NCI-H2171 treated with DMSO at 0.1 percent for 48 hours (cell line): ENCODE results near the gene ZBTB20.
"Not testable (repeated sequence)": the region's sequence is repeated elsewhere in the genome, so short reads cannot be mapped to it uniquely, and the experiment has no call there.

Source experiments
- DNase-seq: peaks from one replicate; lab custom pipeline; 2025; lab: John Stamatoyannopoulos, UW

ZBTB20 gene

DNA sequence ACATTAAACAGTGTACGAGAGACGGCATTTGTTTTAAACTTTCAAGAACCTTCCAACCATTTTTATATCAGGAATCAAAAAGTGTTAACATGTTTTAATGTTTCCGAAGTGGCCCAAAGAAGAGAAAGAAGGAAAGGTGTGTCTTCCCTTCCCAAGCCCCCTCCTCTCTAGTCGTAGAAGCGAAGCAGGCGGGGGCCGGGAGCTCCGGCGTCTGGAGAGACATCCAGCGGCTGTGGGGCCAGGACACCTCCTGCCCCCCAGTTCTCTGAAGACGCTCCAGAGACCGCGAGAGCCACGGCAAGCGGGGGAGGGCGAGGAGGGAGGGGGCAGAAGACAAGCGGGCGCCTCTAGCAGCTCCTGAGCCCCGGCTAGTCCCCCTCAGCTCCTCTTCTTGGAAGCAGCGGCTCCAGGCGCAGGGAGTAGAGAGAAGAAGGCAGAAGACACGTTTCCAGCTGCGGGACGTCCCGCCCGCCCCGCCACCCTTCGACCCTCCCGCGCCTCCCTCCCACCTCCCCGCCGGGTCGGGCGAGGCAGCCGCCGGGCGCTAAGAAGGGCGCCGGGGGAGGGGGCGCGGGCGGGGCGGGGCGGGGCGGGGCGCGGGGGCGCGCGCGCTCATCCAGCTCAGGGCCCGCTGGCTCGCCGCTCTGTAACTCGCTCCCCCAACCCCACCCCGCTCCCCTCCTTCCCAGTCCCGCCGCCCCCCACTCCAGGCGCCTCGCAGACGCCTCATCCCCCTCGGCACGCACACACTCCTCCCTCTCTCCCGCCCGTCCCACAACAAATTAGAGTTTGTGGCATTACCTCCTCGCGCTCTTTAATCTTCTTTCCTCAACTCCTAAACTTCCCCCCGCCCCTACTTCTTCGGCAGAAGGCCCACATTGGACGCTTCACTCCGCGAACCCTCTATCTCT, at the start of gene ZBTB20:
Gene ZBTB20 (minus strand): TSS at position 871 of the 911 bp plus-strand sequence.
- DNase-seq = peak; percentile 84

DNA sequence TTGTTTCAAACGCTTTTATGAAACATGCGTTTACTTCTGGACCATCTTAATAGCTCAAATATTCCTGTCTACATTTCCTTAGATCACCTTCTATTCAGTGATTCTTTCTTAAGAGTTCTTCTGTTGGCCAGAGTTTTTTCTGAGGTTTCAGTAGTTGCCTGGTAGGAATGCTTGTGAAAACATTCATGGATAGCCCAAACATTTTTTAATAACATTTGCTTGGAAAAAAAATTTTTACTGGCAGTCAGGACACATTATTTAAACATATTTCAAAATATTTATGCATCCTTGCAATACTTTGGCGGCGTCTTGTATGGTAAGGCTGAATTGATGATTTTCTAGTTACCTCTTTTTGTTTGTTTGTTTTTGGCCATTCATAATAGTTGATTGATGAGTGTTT, 47.4 kb upstream of the ZBTB20 start:
- no peak for DNase-seq

DNA sequence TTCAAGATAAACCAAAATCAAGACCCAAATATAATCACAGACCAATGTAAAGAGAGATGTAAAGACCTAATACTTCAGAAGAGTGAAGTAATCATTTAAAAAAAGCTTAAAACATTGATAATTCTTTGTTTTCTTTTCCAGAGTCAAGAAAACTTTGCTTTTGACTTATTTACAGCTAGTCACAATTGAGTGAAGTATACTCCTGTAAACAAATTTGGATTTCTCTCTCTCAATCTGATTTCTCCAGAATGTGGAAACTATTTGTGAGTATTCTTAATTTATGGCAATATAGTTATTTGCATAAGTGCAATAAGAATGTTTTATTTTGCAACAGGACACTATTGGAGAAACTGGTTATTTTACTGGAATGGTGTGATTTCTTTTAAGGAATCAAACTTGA, 43.7 kb upstream of the ZBTB20 start:
- DNase-seq = peak; percentile 26

DNA sequence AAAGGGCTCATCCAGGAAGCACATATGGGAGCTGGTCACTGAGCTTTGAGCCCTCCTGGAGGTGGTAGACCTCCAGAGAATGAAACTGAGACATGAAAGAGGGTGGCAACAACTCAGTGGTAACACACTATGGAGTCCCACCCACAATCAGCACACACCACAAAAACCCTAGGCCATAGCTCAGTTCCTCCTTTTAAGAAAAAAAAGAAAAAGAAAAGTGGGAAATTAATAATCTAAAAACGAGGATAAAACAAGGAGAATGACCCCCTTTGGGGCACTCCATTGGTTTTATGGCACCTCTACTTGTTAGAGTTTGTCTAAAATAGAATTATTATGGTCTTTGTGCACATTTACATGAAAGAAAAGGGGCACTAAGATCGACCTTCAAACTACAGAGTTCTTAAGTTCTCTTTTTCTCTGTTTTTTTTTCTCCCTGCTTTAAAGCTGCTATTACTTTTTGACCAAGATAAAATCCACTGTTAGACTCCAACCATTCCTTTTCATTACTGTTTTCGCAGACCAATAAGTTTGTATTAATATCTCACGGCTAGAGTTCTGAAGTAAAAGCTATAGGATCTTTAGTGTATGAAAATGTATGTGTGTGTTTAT, 40.2 kb upstream of the ZBTB20 start:
- no peak for DNase-seq

DNA sequence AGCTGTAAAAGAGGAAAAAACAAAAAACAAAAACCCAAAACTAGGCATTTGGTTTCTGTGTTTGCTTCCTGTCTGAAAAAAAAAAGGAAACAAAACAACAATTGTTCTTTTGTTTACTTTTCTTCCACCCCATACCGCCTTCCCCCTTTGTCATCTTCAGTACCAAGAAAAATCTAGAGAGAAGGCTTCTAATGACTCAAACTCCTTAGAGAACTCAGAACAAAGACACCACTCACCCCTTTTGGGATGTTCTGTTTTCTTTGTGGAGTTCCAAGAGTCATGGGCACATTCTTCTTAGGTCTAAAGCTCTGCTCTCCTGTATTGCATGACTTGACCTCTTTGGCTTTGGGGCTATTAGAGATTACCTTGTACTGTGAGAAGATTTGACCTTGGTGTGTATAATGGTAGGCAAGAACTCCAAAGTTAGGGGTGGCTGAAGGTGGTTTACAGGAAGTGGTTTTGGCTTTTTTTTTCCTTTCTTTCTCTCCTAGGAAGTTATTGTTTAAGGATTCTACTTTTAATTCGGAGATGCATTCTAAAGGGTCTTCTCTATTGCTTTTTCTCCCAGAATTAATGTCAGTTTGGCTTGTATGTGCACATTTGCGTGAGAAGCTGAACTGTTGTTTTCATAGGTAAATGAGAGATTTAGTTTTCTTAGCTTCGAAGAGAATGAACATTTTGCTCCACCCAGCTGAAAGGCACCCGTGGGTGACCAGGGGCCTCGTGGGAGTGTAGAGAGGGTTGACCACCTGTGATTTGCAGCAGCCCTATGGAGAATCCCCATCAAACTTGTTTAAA, 39.5 kb upstream of the ZBTB20 start:
- DNase-seq = no peak

DNA sequence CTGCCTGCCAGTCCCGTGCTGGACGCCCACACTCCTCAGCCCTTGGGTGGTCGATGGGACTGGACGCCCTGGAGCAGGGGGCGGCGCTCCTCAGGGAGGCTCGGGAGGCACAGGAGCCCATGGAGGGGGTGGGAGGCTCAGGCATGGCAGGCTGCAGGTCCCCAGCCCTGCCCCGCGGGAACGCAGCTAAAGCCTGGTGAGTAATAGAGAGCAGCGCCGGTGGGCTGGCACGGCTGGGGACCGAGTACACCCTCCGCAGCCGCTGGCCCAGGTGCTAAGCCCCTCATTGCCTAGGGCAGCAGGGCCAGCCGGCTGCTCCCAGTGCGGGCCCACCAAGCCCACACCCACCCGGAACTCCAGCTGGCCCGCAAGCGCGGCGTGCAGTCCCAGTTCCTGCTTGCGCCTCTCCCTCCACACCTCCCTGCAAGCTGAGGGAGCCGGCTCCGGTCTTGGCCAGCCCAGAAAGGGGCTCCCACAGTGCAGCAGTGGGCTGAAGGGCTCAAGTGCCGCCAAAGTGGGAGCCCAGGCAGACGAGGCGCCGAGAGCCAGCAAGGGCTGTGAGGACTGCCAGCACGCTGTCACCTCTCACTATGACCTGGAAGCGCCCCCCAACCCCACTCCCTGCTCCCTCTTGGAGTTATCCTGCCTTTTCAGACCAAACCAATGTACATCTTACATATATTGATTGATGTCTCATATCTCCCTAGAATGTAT, 37.9 kb upstream of the ZBTB20 start:
- not testable (repeated sequence) for DNase-seq

DNA sequence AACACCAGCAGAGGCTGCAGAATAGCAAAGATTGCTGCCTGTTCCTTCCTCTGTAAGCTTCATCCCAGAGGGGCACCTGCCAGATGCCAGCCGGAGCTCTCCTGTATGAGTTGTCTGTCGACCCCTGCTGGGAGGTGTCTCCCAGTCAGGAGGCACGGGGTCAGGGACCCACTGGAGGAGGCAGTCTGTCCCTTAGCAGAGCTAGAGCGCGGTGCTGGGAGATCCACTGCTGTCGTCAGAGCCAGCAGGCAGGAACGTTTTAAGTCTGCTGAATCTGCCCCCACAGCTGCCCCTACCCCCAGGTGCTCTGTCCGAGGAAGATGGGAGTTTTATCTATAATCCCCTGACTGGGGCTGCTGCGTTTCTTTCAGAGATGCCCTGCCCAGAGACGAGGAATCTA, 31.8 kb upstream of the ZBTB20 start:
- not testable (repeated sequence) for DNase-seq

DNA sequence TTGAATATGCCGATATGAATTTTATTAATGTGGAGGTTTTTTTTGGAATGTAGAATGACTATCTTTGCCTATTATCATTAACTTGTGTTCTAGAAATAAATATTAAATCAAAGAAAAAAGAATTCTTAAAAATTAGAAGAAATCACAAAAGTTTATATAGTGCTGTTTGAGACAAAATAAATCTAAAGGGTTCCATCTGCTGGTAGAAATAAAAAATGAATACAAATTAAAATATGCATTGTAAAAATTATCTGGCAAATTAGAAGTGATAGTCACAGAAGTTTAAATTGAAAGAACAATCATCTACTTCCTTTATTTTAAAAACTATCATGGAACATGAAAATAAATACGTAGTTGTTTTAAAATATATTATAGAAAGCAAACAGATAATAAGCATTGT, 22.7 kb upstream of the ZBTB20 start:
- DNase-seq = peak; percentile 28

DNA sequence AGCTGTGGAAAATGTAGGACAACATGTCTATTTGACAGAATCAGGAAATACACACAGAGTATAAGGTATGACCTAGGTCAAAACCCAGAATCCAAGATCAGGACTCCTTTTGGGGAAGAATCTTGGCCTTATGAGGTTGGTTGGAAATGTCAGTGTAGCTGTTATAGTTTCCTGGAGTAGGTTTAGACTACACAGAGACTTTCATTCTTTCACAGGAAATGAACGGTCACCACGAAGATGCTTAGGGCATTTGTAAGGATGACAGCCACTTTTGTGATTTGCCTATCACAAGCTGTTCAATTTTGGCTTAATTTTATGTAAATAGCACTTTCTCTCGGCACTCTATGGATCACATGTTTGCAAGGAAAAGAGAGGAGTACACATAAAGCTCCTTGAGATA, 18.6 kb upstream of the ZBTB20 start:
- DNase-seq = no peak

DNA sequence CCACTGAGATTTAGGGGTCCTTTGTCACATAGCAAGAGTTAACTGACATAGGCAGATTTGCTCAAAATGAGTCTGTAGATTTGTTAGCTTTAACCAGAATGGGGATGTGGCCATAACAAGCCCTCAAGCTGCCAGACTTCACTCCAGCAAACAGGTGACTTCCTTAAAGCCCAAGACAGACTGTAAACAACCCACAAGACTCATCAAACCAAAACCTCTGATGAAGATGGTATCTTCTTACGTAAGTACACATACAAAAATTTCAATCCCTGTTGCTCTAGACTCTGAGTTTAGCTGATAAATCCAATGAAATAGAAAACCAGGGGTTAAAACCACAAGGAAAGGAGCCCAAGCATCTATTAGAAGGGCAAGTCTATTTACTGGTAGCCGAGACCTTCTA, 18.2 kb upstream of the ZBTB20 start:
- DNase-seq = no peak

DNA sequence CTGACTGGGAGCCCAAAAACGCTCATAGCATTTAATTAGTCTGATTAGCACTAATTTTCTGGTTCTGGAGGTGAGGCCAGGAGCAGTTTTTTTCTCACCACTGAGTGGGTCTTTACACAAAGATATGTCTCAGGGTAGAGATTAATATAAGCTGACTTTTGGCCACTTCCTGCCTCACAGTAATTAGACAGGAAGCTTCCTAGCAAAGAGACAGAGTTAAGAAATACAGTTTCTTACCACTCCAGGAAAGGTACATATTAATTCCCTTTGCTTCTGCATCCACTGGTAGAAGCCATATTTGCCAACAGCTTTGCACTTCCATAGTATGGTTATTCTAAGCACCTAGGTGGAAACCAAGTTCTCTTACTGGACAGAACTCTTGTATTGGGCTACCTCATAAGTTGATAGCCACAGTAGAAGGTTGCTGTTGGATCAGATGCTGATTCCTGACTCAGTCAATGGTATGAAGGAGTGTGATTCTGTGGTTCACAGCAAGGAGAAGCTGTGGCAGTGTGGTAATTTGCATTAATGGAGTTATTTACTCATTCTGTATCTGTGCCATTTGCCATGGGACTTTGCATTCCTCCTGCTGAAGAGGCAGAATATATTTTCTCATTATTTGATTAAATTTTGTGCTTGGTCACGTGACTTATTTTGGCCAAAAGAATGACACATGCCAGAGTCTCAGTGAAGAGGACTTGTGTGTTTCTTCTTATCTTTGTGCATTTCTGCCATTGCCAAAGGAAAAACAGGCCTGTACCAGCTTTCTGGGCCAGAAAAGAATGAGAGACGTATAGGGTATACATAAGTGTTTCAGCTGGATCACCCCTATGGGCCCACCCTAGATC, 17.5 kb upstream of the ZBTB20 start:
- no peak for DNase-seq

DNA sequence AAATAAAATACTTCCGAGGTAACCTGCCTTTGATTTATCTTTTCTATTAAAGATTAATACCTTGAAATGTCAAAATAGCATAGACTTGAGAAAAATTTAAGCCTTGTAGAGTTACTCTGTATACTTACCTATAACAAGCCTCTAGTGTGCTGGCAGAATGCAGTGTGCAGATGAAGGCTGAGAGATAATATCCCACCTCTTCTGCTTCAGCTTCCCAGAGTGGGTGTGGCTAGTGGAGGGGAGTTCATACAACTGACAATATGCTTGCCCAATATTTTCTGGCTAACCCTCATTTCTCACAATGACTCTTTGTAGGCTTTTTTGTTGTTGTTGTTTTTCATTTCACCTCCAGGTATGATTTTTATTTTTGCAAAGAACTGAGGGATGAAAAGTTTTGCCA, 15.7 kb upstream of the ZBTB20 start:
- DNase-seq = no peak

DNA sequence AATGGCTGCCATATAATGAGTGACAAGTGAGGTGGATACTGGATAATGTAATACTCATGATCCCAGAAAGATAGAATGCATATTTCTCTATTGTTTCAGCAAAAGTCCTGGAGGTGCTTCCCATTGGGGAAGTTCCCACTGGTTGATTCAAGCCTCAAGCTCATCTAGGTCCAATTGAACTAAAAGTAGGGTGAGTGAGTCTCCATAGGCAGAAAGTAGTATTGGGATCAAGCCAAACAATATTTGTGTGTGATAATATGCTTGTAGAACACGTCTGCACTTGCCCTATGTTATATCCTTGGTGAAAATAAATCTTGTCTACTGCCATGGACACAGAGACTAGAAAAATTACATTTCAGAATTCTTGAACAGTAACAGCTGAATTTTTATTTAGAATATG, 14.8 kb upstream of the ZBTB20 start:
- no peak for DNase-seq

DNA sequence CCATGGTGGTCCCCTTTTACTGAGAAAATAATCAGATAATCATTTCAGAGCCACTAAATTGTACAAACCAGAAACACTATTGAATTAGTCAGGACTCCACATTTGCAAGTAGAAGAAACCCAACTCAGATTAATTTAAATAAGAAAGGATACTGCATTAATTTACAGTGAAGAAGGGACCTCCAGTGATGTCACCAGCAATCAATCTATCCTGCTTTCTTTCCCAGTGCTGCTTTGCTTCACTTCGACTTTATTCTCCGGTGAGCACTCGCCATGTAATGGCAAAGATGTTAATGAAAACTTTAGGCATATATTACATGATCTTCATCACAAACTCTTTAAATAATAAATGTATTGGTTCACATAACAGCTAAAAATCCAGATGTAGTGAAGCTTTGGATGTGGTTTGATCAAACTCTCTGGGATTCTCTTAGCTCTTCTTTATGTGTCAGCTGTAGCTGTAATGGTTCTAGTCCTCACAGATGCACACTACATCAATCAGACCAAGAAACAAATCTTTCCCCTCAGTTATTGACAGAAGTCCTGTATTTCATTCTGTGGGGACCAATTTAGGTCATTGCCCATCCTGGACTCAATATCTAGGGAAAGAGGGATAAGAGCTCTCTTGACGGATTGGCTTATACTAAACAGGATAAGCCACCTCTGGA, 14.2 kb upstream of the ZBTB20 start:
- DNase-seq = no peak

DNA sequence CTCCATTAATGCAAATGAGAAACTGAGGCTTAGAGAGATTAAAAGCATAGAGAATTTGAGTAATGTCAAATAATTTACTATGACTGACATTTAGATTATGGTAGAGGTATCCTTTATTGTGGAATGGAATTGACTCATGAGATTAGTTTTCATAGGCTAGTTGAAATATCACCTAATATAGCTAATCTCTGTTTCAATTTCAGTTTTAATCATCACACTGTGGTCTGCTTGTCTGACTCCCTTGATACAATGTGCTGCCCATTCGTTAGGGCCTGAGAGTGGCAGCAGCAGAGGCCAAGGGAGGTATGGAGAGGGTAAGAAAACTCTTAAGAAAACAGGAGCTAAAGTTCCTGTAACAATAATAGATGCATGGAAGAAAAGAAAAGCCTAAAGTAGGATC, 13.2 kb upstream of the ZBTB20 start:
- no peak for DNase-seq

DNA sequence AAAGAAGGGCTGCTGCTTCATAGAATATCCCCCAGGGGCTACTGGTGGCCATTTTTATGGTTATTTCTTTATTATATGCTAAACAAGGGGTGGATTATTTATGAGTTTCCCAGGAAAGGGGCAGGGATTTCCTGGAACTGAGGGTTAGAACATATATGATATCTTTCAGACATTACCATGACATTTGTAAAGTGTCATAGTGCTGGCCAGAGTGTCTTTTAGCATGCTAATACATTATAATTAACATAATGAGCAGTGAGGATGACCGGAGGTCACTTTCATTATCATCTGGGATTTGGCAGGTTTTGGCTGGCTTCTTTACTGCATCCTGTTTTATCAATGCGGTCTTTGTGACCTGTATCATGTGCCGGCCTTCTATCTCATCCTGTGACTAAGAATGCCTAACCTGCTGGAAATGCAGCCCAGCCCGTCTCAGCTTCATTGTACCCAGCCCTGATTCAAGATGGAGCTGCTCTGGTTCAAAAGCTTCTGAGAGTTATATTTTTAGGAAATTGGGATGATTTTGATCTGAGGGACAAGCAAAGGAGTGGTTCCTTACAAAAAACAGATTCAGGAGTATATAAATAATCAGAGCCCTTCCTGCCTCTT, 9.1 kb upstream of the ZBTB20 start:
- no peak for DNase-seq

DNA sequence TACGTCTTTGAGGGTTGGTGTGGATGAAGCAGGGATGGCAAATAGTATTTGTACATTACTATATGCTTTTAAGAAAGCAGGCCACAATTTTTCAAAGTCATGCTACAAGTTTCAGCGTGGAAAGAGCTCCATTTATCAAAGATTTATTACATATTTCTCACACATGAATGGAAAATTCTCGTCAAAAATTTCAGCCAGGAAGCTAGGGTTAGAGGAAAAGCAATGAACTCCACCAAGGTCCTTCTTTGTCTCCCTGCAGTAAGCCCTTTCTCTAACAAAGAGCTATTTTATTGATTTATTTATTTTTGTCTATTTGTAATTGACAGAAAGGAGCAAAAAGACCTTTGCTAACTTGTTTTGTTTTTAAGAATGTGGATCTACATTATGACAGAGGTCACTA, 7.5 kb upstream of the ZBTB20 start:
- no peak for DNase-seq

DNA sequence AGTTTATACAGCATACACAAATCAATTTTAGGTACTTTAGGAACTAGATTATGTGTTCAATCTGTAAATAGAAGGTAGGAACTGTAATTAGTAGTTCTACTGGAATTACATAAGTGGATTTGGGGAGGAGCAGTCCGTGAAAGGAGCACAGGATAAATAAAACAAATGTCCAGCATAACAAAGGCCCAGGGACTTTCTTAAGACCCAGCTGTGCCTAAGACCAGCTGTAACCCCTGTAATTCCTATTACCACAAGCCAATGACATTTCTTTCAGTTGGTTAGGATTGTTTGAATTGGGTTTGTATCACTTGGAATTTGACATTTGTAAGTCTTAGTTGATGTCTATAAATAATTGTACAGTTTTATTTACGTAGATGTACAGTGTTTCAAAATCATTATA, 4.8 kb upstream of the ZBTB20 start:
- no peak for DNase-seq

DNA sequence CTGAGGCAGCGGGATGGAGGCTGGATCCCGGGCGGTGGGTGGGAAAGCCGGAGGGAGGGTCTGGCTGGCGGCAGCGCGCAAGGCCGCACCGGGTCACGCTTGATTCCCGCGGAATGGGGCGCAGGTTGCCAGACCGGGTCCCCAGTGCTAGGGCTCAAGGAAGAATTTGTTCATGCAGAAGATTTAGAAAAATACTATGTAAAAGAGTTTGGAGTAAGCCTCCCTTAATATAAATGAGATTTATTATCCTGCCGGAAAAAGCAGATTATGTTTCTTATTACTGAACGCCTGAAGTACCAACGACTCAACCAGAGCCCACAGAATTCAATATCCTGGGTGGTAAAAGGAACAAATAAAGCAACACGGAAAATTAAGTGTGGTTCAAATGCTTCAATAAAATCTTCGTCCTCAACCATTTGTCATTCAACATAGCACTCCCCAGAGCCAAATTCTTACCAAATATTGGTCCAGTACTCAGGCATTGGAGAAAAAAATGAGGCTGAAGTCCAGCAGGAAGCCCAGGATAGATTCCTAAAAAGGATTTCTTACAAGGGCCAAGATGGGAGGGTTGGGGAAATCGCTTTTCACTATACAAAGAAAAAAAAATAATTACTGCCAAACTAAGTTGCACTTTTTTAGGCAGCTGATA, 1.2 kb upstream of the ZBTB20 start:
- no peak for DNase-seq
